HepG2 (cell line): Measurements from ENCODE around the gene DENND5B. TPM values are rescaled to one million over a fixed set of nuclear protein-coding genes. Genes with fewer than 3 reads are reported as not detected.

Experiments used
- ATAC-seq: fragments of 200-7000 bp; cut with Tn5 transposase; 3 replicates; pipeline ENCODE4 v1.9.1; 2020; ENCODE audit warnings: mild to moderate bottlenecking, moderate library complexity
- BruUV-seq: library from RNA; stranded (reverse); fragments of 400-500 nt; replicated peaks from 2 replicates; lab custom pipeline; 2021; lab: Mats Ljungman, UMichigan
- CTCF ChIA-PET: fragments of 300-600 bp; formaldehyde crosslinking; extraction: SDS; loops from one replicate; lab custom pipeline; 2021; ENCODE audit warnings: low total read pairs, inconsistent platforms, low intra/inter-chr PET ratio; lab: Yijun Ruan, JAX
- POLR2A ChIA-PET: fragments of 350-600 bp; sonication (Branson Sonifier 250); formaldehyde crosslinking; loops from one replicate; lab custom pipeline; 2020; ENCODE audit warnings: antibody characterized with exemption, inconsistent platforms; lab: Yijun Ruan, JAX
- DNase-seq: peaks from one replicate; pipeline ENCODE4 v3.0.0-alpha.2; 2015; ENCODE audit warnings: low spot score
- FAIRE-seq: peaks from 3 replicates; lab custom pipeline; 2011; peaks lifted over from hg19 to GRCh38; lab: Jason Lieb, UNC
- H2AFZ ChIP-seq: one replicate; pipeline ENCODE4 v1.6.1; 2011; ENCODE audit warnings: low read length, inconsistent platforms
- H3K27ac ChIP-seq: fragments of 300-600 bp; 3 replicates; pipeline ENCODE4 v1.8.0; 2011; ENCODE audit warnings: mixed run types, mild to moderate bottlenecking, mixed read lengths, low read length, inconsistent platforms; ENCODE audit not compliant: insufficient read depth; ENCODE audit errors: extremely low read length
- H3K27me3 ChIP-seq, 2 experiments: fragments of 200-600 bp in 1 of 2; 2 replicates in 1 of 2; 3 replicates in 1 of 2; pipeline versions ENCODE4 v1.6.0 to v1.8.0; 2011; ENCODE audit warnings: low read length in 2 of 2, mild to moderate bottlenecking in 2 of 2, moderate library complexity in 2 of 2, inconsistent platforms in 1 of 2; ENCODE audit not compliant: insufficient read depth in 2 of 2, control insufficient read depth in 1 of 2
- H3K36me3 ChIP-seq, 2 experiments: fragments of 200-600 bp in 1 of 2; replicated peaks in 1 of 2; 2 replicates in 1 of 2; 3 replicates in 1 of 2; pipeline versions ENCODE4 v1.5.1 to v1.8.0; 2011; ENCODE audit warnings: low read length in 2 of 2, inconsistent platforms in 1 of 2; ENCODE audit not compliant: insufficient read depth in 2 of 2, control insufficient read depth in 1 of 2
- H3K4me1 ChIP-seq: 2 replicates; pipeline ENCODE4 v1.5.1; 2012; ENCODE audit warnings: low read length, inconsistent platforms; ENCODE audit not compliant: insufficient read depth
- H3K4me2 ChIP-seq: 2 replicates; pipeline ENCODE4 v1.6.0; 2011; ENCODE audit warnings: low read depth, low read length, inconsistent platforms
- H3K4me3 ChIP-seq, 3 experiments: fragments of 200-600 bp in 1 of 3; sonication (generic), shearing (Covaris generic) in 1 of 3; replicated peaks in 1 of 3; 2 replicates each; pipeline ENCODE4 v1.5.1; 2011 to 2016; ENCODE audit warnings: low read length in 3 of 3, inconsistent platforms in 2 of 3, low read depth in 2 of 3, mild to moderate bottlenecking in 2 of 3, control low read depth in 1 of 3, mixed read lengths in 1 of 3; ENCODE audit not compliant: insufficient read depth in 1 of 3
- H3K79me2 ChIP-seq: one replicate; pipeline ENCODE4 v1.6.1; 2011; ENCODE audit warnings: low read length, inconsistent platforms; ENCODE audit not compliant: insufficient read depth
- H3K9ac ChIP-seq: 2 replicates; pipeline ENCODE4 v1.6.0; 2011; ENCODE audit warnings: mild to moderate bottlenecking, low read depth, low read length, inconsistent platforms; ENCODE audit not compliant: insufficient read depth
- H3K9me3 ChIP-seq: 2 replicates; pipeline ENCODE4 v1.5.1; 2012; ENCODE audit warnings: mild to moderate bottlenecking, low read length
- H4K20me1 ChIP-seq: 2 replicates; pipeline ENCODE4 v1.6.0; 2011; ENCODE audit warnings: inconsistent platforms, mild to moderate bottlenecking, low read length, moderate library complexity; ENCODE audit not compliant: insufficient read depth
- ELF3 ChIP-seq: IDR thresholded peaks from 2 replicates; pipeline ENCODE4 v1.6.1; 2016; ENCODE audit warnings: missing genetic modification reagents, missing compliant biosample characterization
- ELF4 ChIP-seq: sonication (generic); formaldehyde crosslinking; IDR thresholded peaks from 2 replicates; pipeline ENCODE4 v1.5.0; 2020; ENCODE audit warnings: missing genetic modification reagents, mild to moderate bottlenecking, moderate library complexity, borderline replicate concordance
- FLYWCH1 ChIP-seq: sonication (generic); formaldehyde crosslinking; IDR thresholded peaks from 2 replicates; pipeline ENCODE4 v1.8.1; 2023; ENCODE audit warnings: mild to moderate bottlenecking, missing genetic modification reagents
- FOXA1 ChIP-seq, 2 experiments: fragments of 450-650 bp in 1 of 2; sonication (generic) in 1 of 2; formaldehyde crosslinking in 1 of 2; IDR thresholded peaks; 2 replicates each; pipeline versions ENCODE4 v1.4.0 to v1.6.1; 2016 to 2020; ENCODE audit warnings: missing genetic modification reagents in 1 of 2
- FOXA3 ChIP-seq: IDR thresholded peaks from 2 replicates; pipeline ENCODE4 v1.6.1; 2016; ENCODE audit warnings: missing genetic modification reagents, missing compliant biosample characterization
- HBP1 ChIP-seq: IDR thresholded peaks from 2 replicates; pipeline ENCODE4 v1.6.1; 2016; ENCODE audit warnings: low read depth, control low read depth
- KAT7 ChIP-seq: IDR thresholded peaks from 2 replicates; pipeline ENCODE4 v1.6.1; 2018; ENCODE audit warnings: borderline replicate concordance, missing compliant biosample characterization
- MTERF4 ChIP-seq: sonication (generic); formaldehyde crosslinking; IDR thresholded peaks from 2 replicates; pipeline ENCODE4 v1.8.0; 2023; ENCODE audit warnings: mild to moderate bottlenecking, missing genetic modification reagents
- MXD4 ChIP-seq: IDR thresholded peaks from 2 replicates; pipeline ENCODE4 v1.6.1; 2016; ENCODE audit warnings: mild to moderate bottlenecking, missing biosample characterization, missing genetic modification reagents
- RBAK ChIP-seq: sonication (generic); formaldehyde crosslinking; IDR thresholded peaks from 2 replicates; pipeline ENCODE4 v1.5.1; 2020; ENCODE audit warnings: mild to moderate bottlenecking, missing genetic modification reagents
- SNAPC2 ChIP-seq: sonication (generic); formaldehyde crosslinking; IDR thresholded peaks from 2 replicates; pipeline ENCODE4 v1.8.1; 2022; ENCODE audit warnings: mild to moderate bottlenecking, missing genetic modification reagents
- SOX5 ChIP-seq: IDR thresholded peaks from 2 replicates; pipeline ENCODE4 v1.6.1; 2016; ENCODE audit warnings: borderline replicate concordance
- TEAD2 ChIP-seq: sonication (generic); formaldehyde crosslinking; IDR thresholded peaks from 2 replicates; pipeline ENCODE4 v1.9.0; 2021; ENCODE audit warnings: missing genetic modification reagents
- ZNF235 ChIP-seq: sonication (generic); formaldehyde crosslinking; IDR thresholded peaks from 2 replicates; pipeline ENCODE4 v1.8.1; 2023; ENCODE audit warnings: mild to moderate bottlenecking, missing genetic modification reagents, borderline replicate concordance
- ZNF3 ChIP-seq: IDR thresholded peaks from 2 replicates; pipeline ENCODE4 v1.7.0; 2017; ENCODE audit warnings: inconsistent platforms
- ZNF354B ChIP-seq: sonication (generic); formaldehyde crosslinking; IDR thresholded peaks from 2 replicates; pipeline ENCODE4 v1.8.0; 2022; ENCODE audit warnings: mild to moderate bottlenecking, missing genetic modification reagents
- ZNF652 ChIP-seq: IDR thresholded peaks from 2 replicates; pipeline ENCODE4 v1.6.1; 2016; ENCODE audit warnings: low read depth, borderline replicate concordance
- ZNF781 ChIP-seq: sonication (generic); formaldehyde crosslinking; IDR thresholded peaks from 2 replicates; pipeline ENCODE4 v1.5.1; 2020; ENCODE audit warnings: borderline replicate concordance, mild to moderate bottlenecking, missing genetic modification reagents; ENCODE audit errors: not compliant biosample characterization
- ZSCAN31 ChIP-seq: sonication (generic); formaldehyde crosslinking; IDR thresholded peaks from 2 replicates; pipeline ENCODE4 v1.5.0; 2020; ENCODE audit warnings: low read depth, mild to moderate bottlenecking, missing genetic modification reagents
- WGBS: methylation state at CpG from one replicate; pipeline ENCODE4 v1.1.6; 2017; ENCODE audit warnings: low lambda C conversion rate; 5-methylcytosine and 5-hydroxymethylcytosine counted together
- in situ Hi-C: cut with HindIII; loops from 2 replicates; pipeline ENCODE4 v1.10.0; 2017; ENCODE audit warnings: low pct_unique_long_range_greater_than_20kb; ENCODE audit not compliant: extremely low pct_ligation_motif_present
- intact Hi-C: fragments of 100-400 bp; cut with micrococcal nuclease; formaldehyde crosslinking; loops from one replicate; pipeline ENCODE4 v1.10.0; 2022; ENCODE audit not compliant: unreplicated experiment
- polyA plus RNA-seq, 8 experiments: library from polyadenylated mRNA; depleted of rRNA in 3 of 8; stranded (reverse) in 7 of 8; unstranded in 1 of 8; fragments of >200 nt; fragmentation: Illumina TruSeq in 4 of 8; extraction: Trizol in 4 of 8; gene quantifications; 2 replicates each; pipeline versions ENCODE4 v1.2.1 to v1.2.3, GENCODE V29; 2011 to 2016; ENCODE audit warnings: low read depth in 4 of 8, missing spikeins in 1 of 8, mixed read lengths in 1 of 8; ENCODE audit not compliant: insufficient read depth in 1 of 8
- total RNA-seq, 5 experiments: library from RNA; depleted of rRNA; stranded (reverse); fragments of >200 nt; fragmentation: Illumina TruSeq; extraction: Trizol; gene quantifications; 2 replicates each; pipeline ENCODE4 v1.2.3, GENCODE V29; 2016; ENCODE audit warnings: low read depth in 1 of 5
- TF ChIP-seq, protein P1 (sequence below): sonication (generic); formaldehyde crosslinking; IDR thresholded peaks from 2 replicates; pipeline ENCODE4 v1.4.0; 2020; ENCODE audit warnings: missing genetic modification reagents

The DENND5B gene
- total and polyA plus RNA-seq, 2 of the 13 experiments (the other 11 are each of a cell fraction or from before 2014, with no cell fraction given), result 14.7 to 18.7 TPM

- Histone ChIP-seq H3K4me2 (peak overlapping the region; percentile 89), H3K27ac (peak overlapping the region; percentile 58), H4K20me1 (no peaks in the 10 kb centered on the region), H3K27me3 (no peaks in the 10 kb centered on the region), H3K79me2 (no peaks in the 10 kb centered on the region), H3K36me3 (no peaks in the 10 kb centered on the region), H2AFZ (peak overlapping the region; percentile 95), H3K4me1 (peaks cover 37% of the 10 kb centered on the region), H3K9me3 (no peaks in the 10 kb centered on the region), H3K9ac (peak overlapping the region; percentile 58), H3K4me3 (peak overlapping the region; percentile 54 to 59 (median 57))
- no TSS peak for BruUV-seq
- ChIA-PET POLR2A (interaction anchor here (0.6 to 1.7 kb wide), 9 partner anchors 7 to 220 kb away, joined by 3 to 36 read pairs (median 5); partner anchors contain the start of gene SINHCAF), CTCF (no interaction called here)
- FAIRE-seq (no peak), ATAC-seq (peak; percentile 59), DNase-seq (peak; percentile 24)
- WGBS, result 44% methylated on average over 20 of the region's 21 CpGs
- in situ Hi-C loops, result no loop called here
- intact Hi-C loops, result loop anchor here (1.0 kb wide), 1 partner anchor 8 kb away; no protein-coding TSS in a partner anchor
- TF ChIP-seq ZNF781 (CRISPR knock-in tag) (no peak), HBP1 (CRISPR knock-in tag) (no peak), FOXA3 (CRISPR knock-in tag) (peak; percentile 49), TEAD2 (CRISPR knock-in tag) (no peak), ZSCAN31 (0 out of 2 replicates have a peak, but pooled peaks have one; percentile 36), SOX5 (CRISPR knock-in tag) (peak; percentile 70; the same call in 1 of the 2 replicates), ZNF3 (CRISPR knock-in tag) (0 out of 2 replicates have a peak, but pooled peaks have one; percentile 34), ZNF235 (CRISPR knock-in tag) (no peak), FLYWCH1 (no peak), MTERF4 (no peak), SNAPC2 (CRISPR knock-in tag) (no peak), ELF4 (CRISPR knock-in tag) (peak; percentile 63; the same call in 1 of the 2 replicates), FOXA1 (IDR thresholded peaks at IDR 0.05) (0 out of 2 replicates have a peak, but pooled peaks have one; percentile 23), FOXA1 (CRISPR knock-in tag; IDR thresholded peaks at IDR 0.05) (peak; percentile 44; the same call in 1 of the 2 replicates), ZNF354B (CRISPR knock-in tag) (no peak), MXD4 (0 out of 2 replicates have a peak, but pooled peaks have one; percentile 9), ZNF652 (CRISPR knock-in tag) (no peak), KAT7 (0 out of 2 replicates have a peak, but pooled peaks have one; percentile 11), ELF3 (CRISPR knock-in tag) (0 out of 2 replicates have a peak, but pooled peaks have one; percentile 7), RBAK (CRISPR knock-in tag) (no peak)
- TF ChIP-seq, protein P1, sequence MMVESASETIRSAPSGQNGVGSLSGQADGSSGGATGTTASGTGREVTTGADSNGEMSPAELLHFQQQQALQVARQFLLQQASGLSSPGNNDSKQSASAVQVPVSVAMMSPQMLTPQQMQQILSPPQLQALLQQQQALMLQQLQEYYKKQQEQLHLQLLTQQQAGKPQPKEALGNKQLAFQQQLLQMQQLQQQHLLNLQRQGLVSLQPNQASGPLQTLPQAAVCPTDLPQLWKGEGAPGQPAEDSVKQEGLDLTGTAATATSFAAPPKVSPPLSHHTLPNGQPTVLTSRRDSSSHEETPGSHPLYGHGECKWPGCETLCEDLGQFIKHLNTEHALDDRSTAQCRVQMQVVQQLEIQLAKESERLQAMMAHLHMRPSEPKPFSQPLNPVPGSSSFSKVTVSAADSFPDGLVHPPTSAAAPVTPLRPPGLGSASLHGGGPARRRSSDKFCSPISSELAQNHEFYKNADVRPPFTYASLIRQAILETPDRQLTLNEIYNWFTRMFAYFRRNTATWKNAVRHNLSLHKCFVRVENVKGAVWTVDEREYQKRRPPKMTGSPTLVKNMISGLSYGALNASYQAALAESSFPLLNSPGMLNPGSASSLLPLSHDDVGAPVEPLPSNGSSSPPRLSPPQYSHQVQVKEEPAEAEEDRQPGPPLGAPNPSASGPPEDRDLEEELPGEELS (CRISPR knock-in tag), result 0 out of 2 replicates have a peak, but pooled peaks have one; percentile 12
Observed at GRCh38 chr12:31369712-31370521, 221.0 kb downstream of the DENND5B start.
